T-helper 2 cell treated with Interferon-gamma antibody and Interleukin-4, amounts not matched to agents 5 μg/mL and 100 μg/mL, for 36 hours (primary cell): ENCODE results near the gene CDCA4.
A peak's percentile ranks its signal among the peaks of the same experiment; 100 is the strongest.

Source experiments
- DNase-seq: peaks from one replicate; pipeline ENCODE4 v3.0.0; 2021; ENCODE audit warnings: low spot score
- H3K27ac Mint-ChIP-seq: one replicate; pipeline ENCODE4 v1.8.0; 2021; ENCODE audit warnings: mild to moderate bottlenecking, mixed read lengths
- H3K27me3 Mint-ChIP-seq: one replicate; pipeline ENCODE4 v1.8.0; 2021; ENCODE audit warnings: low read depth, mixed read lengths
- H3K36me3 Mint-ChIP-seq: one replicate; pipeline ENCODE4 v1.8.0; 2021; ENCODE audit warnings: low read depth, mixed read lengths
- H3K4me1 Mint-ChIP-seq: one replicate; pipeline ENCODE4 v1.8.0; 2021; ENCODE audit warnings: low read depth, mixed read lengths
- H3K4me3 Mint-ChIP-seq: one replicate; pipeline ENCODE4 v1.8.0; 2022; ENCODE audit warnings: mild to moderate bottlenecking, moderate library complexity, mixed read lengths
- H3K9me3 Mint-ChIP-seq: one replicate; pipeline ENCODE4 v1.8.0; 2021; ENCODE audit warnings: mixed read lengths

Gene CDCA4

DNA sequence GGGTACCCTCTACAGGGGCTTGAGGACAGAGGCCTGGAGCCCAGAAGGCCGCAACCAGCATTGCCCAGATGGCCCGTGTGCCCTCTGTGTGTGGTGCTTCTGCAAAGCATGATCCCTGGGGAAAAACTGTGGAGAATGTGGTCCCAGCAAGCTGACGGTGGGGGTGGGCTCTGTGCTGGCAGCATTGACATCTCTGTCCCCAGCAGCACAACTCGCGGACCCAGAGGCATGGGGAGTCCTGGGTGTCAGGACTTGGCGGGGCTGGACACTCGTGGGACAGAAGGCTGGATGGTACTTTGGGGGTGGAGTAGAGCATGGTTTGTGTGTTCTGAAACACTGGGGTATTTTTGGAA, 31.0 kb downstream of the CDCA4 start:
- Mint-ChIP-seq H3K9me3 (no peaks in the 10 kb centered on the region), H3K36me3 (no peaks in the 10 kb centered on the region), H3K4me3 (no peak overlapping the region), H3K27me3 (peaks cover 5% of the 10 kb centered on the region), H3K27ac (no peak overlapping the region), H3K4me1 (peaks cover 2% of the 10 kb centered on the region)
- no peak for DNase-seq

DNA sequence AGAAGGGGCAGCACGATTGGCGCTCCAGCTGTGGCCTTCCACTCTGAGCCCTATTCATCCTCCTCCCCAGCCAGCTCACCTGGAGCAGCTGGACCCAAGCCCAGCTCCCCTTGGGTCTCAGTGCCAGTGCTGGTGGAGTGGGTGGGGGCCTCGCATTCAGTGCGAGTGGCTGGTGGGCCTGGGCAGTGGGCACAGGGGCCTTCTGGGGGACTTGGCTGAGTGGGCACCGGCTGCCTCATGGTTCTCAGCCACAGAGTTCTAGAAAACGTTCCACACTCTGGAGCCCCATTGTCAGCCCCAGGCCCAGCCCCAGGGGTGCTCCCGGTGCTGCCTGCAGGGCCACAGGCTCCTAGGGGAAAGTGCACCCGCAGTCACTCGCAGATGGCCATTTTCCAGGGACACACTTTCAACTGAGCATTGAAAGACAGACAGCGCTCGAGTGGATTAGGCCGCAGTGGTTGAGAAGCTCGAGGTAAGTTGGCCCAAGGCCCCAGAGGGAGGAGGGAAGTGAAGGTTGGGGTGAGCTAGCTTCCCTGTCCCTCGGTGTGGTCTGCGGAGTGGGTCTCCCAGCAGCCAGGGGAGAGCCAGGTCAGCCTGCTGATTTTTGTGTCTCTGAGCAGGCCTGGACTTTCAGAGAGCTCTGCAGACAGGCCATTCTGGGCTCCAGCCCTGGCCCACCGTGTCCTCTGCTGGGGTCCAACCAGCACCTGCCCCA, 31.5 kb downstream of the CDCA4 start:
- H3K4me1 Mint-ChIP-seq = peaks cover 2% of the 10 kb centered on the region
- no peak for DNase-seq
- no peak overlapping the region for H3K27ac Mint-ChIP-seq
- no peaks in the 10 kb centered on the region for H3K9me3 Mint-ChIP-seq
- H3K27me3 Mint-ChIP-seq = peaks cover 5% of the 10 kb centered on the region
- no peak overlapping the region for H3K4me3 Mint-ChIP-seq
- no peaks in the 10 kb centered on the region for H3K36me3 Mint-ChIP-seq

DNA sequence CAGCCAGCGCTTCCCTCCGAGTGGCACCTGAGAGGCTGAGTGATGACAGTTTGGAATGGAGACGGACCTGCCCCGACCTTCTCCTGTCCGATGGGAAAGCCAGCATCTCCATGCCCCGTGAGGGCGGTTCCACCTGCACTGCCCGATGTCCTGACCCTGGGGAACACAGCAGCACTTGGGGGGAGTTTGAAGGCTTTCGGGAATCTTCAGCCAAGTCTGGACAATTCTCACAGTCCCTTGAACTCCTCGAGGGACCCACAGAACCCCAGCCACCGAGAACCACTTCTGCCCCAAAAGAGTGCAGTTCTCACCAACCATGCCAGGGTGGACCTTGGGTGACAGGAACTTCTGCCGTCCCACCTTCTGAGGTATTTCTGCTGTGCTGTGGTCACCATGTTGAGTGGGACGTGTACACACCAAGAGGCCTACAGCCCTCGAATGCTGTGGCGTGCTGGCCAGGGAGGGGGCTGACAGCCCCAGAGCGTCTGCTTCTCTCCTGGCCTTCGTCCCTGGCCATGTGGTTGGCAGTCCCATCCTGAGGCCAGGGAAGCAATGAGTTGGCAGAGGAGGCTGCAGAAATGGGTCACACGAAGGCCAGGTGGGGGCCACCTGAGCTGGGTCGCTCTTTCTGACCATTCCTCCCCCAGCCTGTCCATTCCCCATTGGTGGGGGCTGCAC, 34.3 kb downstream of the CDCA4 start:
- H3K27me3 Mint-ChIP-seq = peaks cover 5% of the 10 kb centered on the region
- H3K27ac Mint-ChIP-seq = no peak overlapping the region
- peak overlapping the region; percentile 67 for H3K4me3 Mint-ChIP-seq
- no peak for DNase-seq
- no peaks in the 10 kb centered on the region for H3K9me3 Mint-ChIP-seq
- peaks cover 2% of the 10 kb centered on the region for H3K4me1 Mint-ChIP-seq
- no peaks in the 10 kb centered on the region for H3K36me3 Mint-ChIP-seq

DNA sequence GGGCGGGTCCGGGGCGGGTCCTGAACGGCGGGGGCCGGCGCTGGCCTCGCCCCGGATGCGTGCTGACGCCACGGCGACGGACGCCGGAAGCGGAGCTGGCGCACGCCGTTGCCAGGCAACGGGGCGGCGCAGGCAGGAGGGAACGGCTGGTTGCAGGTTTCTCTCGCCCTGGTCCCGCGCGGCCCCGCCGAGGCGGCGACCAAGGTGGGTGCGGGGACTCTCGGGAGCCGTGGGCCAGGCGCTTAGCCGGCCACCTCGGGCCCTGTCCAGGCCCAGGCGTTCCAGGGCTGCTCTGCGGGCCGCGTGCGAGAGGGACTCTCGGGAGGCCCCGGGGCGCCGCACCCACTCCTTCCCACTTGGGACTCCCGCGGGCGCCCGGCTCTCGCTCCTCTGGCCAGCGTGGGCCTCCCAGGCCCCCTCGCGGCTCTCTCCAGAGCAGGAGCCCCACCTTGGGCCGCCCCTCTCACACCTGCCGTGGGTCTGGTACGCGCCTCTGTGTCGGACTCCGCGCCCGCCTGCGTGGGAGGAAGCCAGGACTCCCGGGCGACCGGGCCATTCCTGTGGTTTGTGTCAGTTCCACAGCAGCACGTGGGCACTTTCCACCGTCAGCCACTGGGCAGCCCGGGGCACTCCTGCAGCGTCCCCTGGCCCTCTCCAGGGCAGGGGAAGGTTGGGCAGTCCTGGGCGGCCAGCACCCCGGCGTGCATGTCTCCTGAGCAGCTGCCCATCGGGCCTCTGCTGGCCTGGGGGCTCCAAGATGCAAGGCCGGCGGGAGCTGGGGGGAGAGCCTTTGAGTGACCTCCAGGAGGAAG, 35.0 kb downstream of the CDCA4 start, which contains the start of gene CLBA1:
TSS of gene CLBA1 (plus strand) at position 114 of the 812 bp plus-strand sequence. CDS start at position 758, 644 bp downstream.
- Mint-ChIP-seq H3K4me3 (peak within 1 kb of the TSS; percentile 70), H3K27ac (peak within 1 kb of the TSS; percentile 63), H3K27me3 (peaks cover 5% of the 10 kb centered on the region), H3K4me1 (peaks cover 2% of the 10 kb centered on the region), H3K36me3 (no peaks in the 10 kb centered on the region), H3K9me3 (no peaks in the 10 kb centered on the region)
- peak; percentile 90 for DNase-seq

DNA sequence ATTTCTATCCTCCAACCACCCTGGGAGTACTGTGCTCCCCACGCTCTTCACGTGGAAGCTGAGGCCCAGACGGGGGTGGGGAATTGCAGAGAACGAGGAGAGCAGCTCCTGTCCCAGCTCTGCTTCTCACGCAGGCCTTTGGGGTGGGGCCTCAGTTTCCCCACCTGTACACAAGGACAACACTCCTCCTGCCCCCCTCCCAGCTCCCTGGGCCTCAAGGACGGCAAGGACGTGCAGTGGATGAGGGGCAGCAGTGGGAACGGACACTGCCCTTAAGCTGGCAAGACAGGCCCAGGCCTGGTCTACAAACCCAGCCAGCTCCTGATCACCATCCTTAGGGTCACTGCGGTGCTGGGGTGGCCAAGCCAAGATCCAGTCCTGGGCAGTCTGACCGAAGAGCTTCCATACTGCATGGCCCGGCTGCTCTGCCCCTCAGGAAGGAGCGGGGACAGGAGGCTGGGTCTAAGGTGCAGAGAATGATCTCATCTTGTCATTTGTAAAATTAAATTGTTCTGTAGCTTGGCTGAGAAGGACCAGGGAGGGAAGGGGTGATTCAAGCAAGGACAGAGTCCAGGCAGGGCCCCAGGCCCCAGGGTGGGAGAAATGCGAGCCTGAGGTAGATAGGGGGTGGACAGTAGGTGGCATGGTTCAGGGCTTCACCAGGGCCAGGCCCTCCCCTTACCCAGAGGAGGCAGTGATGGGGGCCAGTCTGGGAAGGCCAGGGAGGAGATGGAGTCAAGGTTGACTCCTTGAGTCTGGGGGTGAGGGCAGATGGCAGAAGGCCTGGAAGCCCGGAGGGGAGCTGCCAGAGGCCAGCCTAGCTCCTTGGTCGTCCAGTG, 36.6 kb downstream of the CDCA4 start:
- no peaks in the 10 kb centered on the region for H3K36me3 Mint-ChIP-seq
- H3K27me3 Mint-ChIP-seq = peaks cover 11% of the 10 kb centered on the region
- DNase-seq = no peak
- peak overlapping the region; percentile 60 for H3K27ac Mint-ChIP-seq
- H3K4me1 Mint-ChIP-seq = peaks cover 2% of the 10 kb centered on the region
- H3K9me3 Mint-ChIP-seq = no peaks in the 10 kb centered on the region
- peak overlapping the region; percentile 70 for H3K4me3 Mint-ChIP-seq

DNA sequence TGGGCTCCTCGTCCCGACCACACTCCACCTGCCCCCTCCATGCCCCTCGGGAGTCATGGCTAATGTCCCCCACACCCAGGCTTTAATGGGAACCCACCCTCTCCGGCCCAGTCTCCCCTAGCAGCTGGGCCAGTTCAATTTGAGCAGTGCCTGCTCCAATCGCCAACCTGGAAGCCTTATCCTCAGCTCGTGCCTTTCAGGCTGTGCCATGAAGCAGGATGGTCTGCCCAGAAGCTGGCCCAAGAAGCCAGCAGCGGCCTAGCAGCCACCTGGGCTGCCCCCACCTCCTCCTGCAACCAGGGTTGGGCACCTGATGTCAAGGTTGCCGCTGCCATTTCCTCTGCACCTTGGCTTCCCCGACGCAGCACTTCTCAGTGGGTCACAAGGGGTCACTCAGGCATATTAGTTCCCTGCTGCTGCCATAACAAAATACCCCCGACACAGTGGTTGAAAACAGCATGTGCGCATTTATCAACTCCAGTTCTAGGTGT, 37.6 kb downstream of the CDCA4 start:
- Mint-ChIP-seq H3K4me3 (no peak overlapping the region), H3K36me3 (no peaks in the 10 kb centered on the region), H3K27ac (no peak overlapping the region), H3K4me1 (peaks cover 2% of the 10 kb centered on the region), H3K9me3 (no peaks in the 10 kb centered on the region), H3K27me3 (peaks cover 18% of the 10 kb centered on the region)
- DNase-seq = no peak

DNA sequence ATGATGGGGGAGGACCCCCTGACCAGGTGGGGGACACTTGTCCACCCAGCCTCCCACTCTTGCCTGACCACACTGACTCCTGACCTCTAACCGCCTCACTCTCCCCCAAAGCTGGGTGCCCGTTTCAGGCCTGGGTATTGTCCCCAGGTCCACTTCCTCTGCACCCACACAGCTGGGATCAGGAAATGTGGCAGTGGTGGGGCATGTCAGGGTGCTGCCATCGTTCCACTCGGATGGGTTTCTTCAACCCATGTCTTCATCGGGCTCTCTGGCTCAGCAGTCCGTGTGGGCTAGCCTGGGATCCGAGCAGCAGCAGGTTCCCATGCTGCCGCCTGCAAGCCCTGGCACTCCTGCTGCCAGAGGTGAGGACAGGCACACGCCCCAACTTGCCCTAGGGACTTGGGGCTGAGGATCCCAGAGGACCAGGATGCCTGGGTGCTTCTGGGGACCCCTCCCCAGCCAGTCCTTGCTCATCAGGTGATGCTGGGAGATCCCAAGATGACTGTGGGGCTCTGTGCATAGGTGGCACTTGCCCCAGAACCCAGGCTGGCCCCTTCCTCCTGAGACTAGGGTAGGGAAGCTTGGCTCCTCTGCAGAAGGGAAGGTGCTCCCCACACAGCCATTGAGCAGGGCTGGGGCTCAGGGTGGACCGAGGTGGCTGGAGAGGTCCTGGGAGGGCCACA, 38.2 kb downstream of the CDCA4 start:
- Mint-ChIP-seq H3K9me3 (no peaks in the 10 kb centered on the region), H3K36me3 (no peaks in the 10 kb centered on the region), H3K4me3 (no peak overlapping the region), H3K4me1 (peaks cover 2% of the 10 kb centered on the region), H3K27ac (no peak overlapping the region), H3K27me3 (peaks cover 18% of the 10 kb centered on the region)
- no peak for DNase-seq

DNA sequence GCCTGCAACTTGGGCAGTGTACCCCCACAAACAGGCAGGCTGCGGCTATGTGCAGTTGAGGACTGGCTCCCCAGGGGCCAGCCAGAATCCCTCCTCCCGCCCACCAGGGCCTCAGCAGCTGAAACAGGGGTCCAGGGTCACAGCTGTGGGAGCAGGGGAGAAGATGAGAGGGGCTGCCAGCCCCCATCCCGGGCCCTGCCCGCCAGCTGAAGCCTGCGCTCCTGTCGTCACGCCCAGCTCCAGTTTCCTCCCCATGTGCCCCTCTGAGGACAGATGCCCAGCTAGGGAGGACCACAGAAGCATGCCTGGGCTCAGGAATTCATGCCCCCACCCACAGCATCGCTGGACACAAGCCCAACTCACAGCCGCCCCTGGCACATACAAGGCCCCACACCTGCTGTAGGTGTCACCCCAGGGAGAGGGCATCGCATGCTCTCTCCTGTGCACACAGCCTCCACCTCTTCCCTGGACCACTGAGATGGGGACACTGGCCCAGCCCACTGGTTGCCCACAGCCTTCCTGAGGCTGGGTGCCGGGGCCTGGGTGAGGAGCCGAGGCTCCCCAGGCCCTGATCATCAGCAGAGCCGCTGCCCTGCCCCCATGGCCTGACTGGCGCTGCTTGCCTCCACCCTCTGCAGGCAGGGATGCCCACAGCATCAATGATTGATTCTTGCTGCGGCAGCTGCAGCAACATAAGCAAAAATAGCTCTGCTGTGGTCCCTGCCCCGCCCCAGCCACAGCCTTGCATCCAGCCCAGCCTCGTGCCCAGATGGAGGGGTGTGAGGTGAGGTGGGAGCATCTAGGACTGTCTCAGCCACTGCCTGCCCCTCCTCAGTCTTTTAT, 39.0 kb downstream of the CDCA4 start:
- Mint-ChIP-seq H3K27ac (no peak overlapping the region), H3K36me3 (no peaks in the 10 kb centered on the region), H3K27me3 (peaks cover 19% of the 10 kb centered on the region), H3K4me1 (no peaks in the 10 kb centered on the region), H3K9me3 (no peaks in the 10 kb centered on the region), H3K4me3 (no peak overlapping the region)
- DNase-seq = no peak

DNA sequence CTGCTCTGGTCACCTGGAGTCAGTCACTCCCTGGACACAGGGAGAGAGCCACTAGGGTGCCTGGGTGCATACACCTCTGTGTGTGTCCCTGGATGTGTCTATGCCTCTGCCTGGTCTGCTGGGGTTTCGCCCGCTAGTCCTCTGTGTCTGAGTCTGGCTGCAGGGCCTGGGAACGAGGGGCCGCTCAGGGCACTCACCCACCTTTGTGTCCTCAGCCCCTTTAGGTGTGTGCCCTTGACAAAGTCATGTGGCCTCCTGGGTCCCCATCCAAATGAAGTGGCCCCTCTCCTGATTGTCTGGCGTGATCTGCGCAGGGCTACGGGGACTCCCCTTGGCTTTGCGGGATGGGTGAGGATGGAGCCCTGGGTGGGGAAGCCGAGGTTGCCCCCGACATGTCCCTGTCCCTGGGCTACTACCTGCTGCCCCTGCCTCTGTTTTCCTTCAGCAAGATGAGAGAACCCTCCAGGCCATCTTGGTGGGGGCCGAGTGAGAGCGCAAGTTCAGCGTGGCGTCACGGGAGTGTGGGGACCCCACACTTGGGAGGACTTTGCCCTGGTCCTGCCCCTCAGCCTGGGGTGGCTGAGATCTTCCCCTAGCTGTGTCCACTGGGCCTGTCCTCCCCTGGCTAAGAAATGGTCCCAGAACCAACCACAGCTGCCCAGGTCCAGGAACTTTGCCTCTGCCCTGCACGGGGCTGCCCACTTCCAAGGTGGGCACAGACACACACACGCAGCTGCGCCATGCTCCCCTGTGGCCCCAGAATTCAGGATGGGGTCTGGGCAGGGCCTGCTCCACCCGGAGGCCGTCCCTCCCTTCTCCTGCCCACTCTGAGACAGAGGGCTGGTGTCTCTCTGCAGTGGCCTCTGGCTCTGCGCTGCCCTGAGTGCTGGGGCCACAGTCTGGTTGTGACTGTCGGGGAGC, 40.0 kb downstream of the CDCA4 start:
- Mint-ChIP-seq H3K4me3 (no peak overlapping the region), H3K4me1 (peaks cover 3% of the 10 kb centered on the region), H3K36me3 (no peaks in the 10 kb centered on the region), H3K9me3 (no peaks in the 10 kb centered on the region), H3K27ac (no peak overlapping the region), H3K27me3 (peaks cover 24% of the 10 kb centered on the region)
- DNase-seq = no peak

DNA sequence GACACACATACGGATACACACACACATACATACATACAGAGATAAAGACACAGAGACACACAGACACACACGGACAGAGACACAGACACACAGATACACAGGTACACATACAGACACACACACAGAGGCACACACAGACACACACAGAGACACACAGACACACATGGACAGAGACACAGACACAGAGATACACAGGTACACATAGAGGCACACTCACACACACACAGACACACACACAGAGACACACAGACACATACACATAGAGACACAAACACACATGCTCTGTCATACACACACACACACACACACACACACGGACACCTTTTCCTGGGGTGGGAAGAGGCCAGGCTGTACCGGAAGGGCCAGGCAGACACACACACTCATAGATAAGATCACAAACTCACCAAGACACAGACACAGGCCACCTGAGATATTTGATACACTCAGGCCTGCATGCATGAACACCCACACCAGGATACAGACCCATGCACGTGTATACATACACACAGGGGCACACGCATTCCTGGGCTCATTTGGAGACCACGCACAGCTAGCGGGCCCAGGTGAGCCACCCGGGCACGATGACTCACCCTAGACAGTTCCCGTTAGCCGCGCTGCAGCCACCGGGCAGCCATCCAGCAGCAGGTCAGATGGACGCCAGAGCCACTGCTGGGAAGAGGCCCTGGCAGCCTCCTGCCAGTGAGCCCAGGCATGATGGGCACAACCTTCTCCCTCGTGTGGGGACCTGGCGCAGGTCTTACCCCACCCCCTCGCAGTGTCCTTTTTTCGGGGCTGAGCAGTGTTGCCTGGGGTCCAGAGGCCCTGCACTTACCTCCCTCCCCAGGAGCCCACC, 40.9 kb downstream of the CDCA4 start:
- Mint-ChIP-seq H3K9me3 (no peaks in the 10 kb centered on the region), H3K36me3 (no peaks in the 10 kb centered on the region), H3K27ac (peak overlapping the region; percentile 4), H3K4me3 (no peak overlapping the region), H3K27me3 (peaks cover 24% of the 10 kb centered on the region), H3K4me1 (peaks cover 3% of the 10 kb centered on the region)
- no peak for DNase-seq
